Ovary (tissue), 3 donors: ENCODE data around the gene ATP4B.

ENCODE experiments used
- CTCF ChIP-seq, 3 donors: fragments of 450-650 bp in 2 of 3; fragments of 200-600 bp in 1 of 3; IDR thresholded peaks; one replicate each; pipeline versions ENCODE4 v1.5.1 to v1.8.0; 2016 to 2022; ENCODE audit warnings: antibody characterized with exemption in 3 of 3, mild to moderate bottlenecking in 1 of 3
- POLR2A ChIP-seq: fragments of 450-650 bp; IDR thresholded peaks from one replicate; pipeline ENCODE4 v1.6.1; 2017; ENCODE audit warnings: antibody characterized with exemption, mild to moderate bottlenecking, moderate library complexity
- donor health status: DM: no; HTN: no; CAD: no.

DNA sequence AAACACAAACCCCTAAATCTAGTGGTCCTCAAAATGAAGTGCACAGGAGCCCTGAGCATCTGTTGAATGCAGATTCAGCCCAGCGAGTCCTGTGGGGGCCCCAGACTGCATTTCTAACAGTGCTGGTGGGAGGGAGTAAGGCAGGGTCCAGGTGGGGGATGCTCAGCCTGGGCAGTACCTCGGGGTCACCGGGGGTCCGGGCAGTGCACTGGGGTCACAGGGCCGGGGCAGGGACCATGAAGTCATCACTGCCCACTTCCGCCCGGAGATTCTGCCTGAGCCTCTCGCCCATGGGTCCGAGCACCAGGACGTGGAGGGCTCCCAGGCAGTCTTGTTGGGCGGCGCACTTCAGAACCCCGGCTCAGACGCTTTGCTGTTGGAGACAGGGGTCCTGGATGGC is 838 bp upstream of the ATP4B start:
- no peak for TF ChIP-seq CTCF (IDR thresholded peaks at IDR 0.05)
- no peak for TF ChIP-seq POLR2A
